PC-3 (cell line): Measurements from ENCODE around the gene NME7. TPM values are rescaled to one million over a fixed set of nuclear protein-coding genes. Genes with fewer than 3 reads are reported as not detected.

Experiments
- ATAC-seq: fragments of 200-7000 bp; cut with Tn5 transposase; 2 replicates; pipeline ENCODE4 v1.9.1; 2020; ENCODE audit warnings: mild to moderate bottlenecking, moderate library complexity
- BruUV-seq: library from RNA; stranded (reverse); fragments of 400-500 nt; replicated peaks from 2 replicates; lab custom pipeline; 2021; lab: Mats Ljungman, UMichigan
- CTCF ChIA-PET: fragments of 300-600 bp; sonication (Branson Sonifier 250); formaldehyde crosslinking; loops from one replicate; lab custom pipeline; 2022; ENCODE audit warnings: antibody characterized with exemption; lab: Charles Lee
- POLR2A ChIA-PET: fragments of 300-600 bp; sonication (Branson Sonifier 250); formaldehyde crosslinking; loops from one replicate; lab custom pipeline; 2022; ENCODE audit warnings: antibody characterized with exemption; ENCODE audit not compliant: unreplicated experiment; lab: Charles Lee
- DNase-seq: peaks from one replicate; pipeline ENCODE4 v3.0.0-alpha.2; 2015
- H2AFZ ChIP-seq: fragments of 300-600 bp; sonication (generic); 2 replicates; pipeline ENCODE4 v1.6.0; 2016; ENCODE audit warnings: antibody characterized with exemption, low read length
- H3F3A ChIP-seq: fragments of 300-600 bp; sonication (generic); one replicate; pipeline ENCODE4 v1.6.0; 2017; ENCODE audit warnings: antibody characterized with exemption, low read length, control low read depth, mild to moderate bottlenecking; ENCODE audit not compliant: unreplicated experiment
- H3K27ac ChIP-seq: fragments of 300-600 bp; sonication (generic); 2 replicates; pipeline ENCODE4 v1.5.1; 2016; ENCODE audit warnings: mild to moderate bottlenecking, low read length
- H3K27me3 ChIP-seq: fragments of 300-600 bp; sonication (generic); 2 replicates; pipeline ENCODE4 v1.6.1; 2016; ENCODE audit warnings: low read length, mixed read lengths
- H3K36me3 ChIP-seq: fragments of 300-600 bp; sonication (generic); 2 replicates; pipeline ENCODE4 v1.6.1; 2016; ENCODE audit warnings: low read depth, mixed run types, low read length, mixed read lengths
- H3K4me1 ChIP-seq: fragments of 300-600 bp; sonication (generic); 2 replicates; pipeline ENCODE4 v1.5.1; 2016; ENCODE audit warnings: low read length; ENCODE audit not compliant: insufficient read depth
- H3K4me2 ChIP-seq: fragments of 300-600 bp; sonication (generic); 2 replicates; pipeline ENCODE4 v1.6.0; 2016; ENCODE audit warnings: low read length
- H3K4me3 ChIP-seq: fragments of 300-600 bp; sonication (generic); 2 replicates; pipeline ENCODE4 v1.5.1; 2016; ENCODE audit warnings: mild to moderate bottlenecking, low read length, mixed read lengths
- H3K79me2 ChIP-seq: fragments of 300-600 bp; sonication (generic); 2 replicates; pipeline ENCODE4 v1.6.1; 2017; ENCODE audit warnings: low read length, mixed read lengths
- H3K9ac ChIP-seq: fragments of 300-600 bp; sonication (generic); 2 replicates; pipeline ENCODE4 v1.6.0; 2016; ENCODE audit warnings: mild to moderate bottlenecking, low read length
- H3K9me2 ChIP-seq: fragments of 300-600 bp; sonication (generic); replicated peaks from 2 replicates; pipeline ENCODE4 v1.6.1; 2016; ENCODE audit warnings: mixed run types, low read length, mixed read lengths
- H3K9me3 ChIP-seq: fragments of 300-600 bp; sonication (generic); 2 replicates; pipeline ENCODE4 v1.6.1; 2016; ENCODE audit warnings: low read length, mixed read lengths
- H4K20me1 ChIP-seq: fragments of 300-600 bp; sonication (generic); 2 replicates; pipeline ENCODE4 v1.6.1; 2016; ENCODE audit warnings: low read length, mixed read lengths
- EZH2 ChIP-seq: fragments of 300-600 bp; sonication (generic); IDR thresholded peaks from one replicate; pipeline ENCODE4 v1.6.1; 2017; ENCODE audit warnings: antibody characterized with exemption, mild to moderate bottlenecking, low read length; ENCODE audit not compliant: unreplicated experiment
- EZH2phosphoT487 ChIP-seq: fragments of 300-600 bp; sonication (generic); IDR thresholded peaks from 2 replicates; pipeline ENCODE4 v1.6.1; 2018; ENCODE audit warnings: mild to moderate bottlenecking, antibody characterized with exemption, low read length, borderline replicate concordance
- intact Hi-C: fragments of 100-400 bp; cut with micrococcal nuclease; formaldehyde crosslinking; loops from 2 replicates; pipeline ENCODE4 v1.9.0; 2023
- total RNA-seq: library from RNA; depleted of rRNA; stranded (reverse); fragments of >200 nt; gene quantifications from 2 replicates; pipeline ENCODE4 v1.2.3, GENCODE V29; 2014
- TF ChIP-seq, protein P1 (sequence below): fragments of 300-600 bp; sonication (generic); conservative IDR thresholded peaks from 2 replicates; pipeline ENCODE4 v1.5.1; 2017; ENCODE audit warnings: antibody characterized with exemption, low read depth, mild to moderate bottlenecking, low read length

Gene NME7
- total RNA-seq, 1 experiment from 2014 or later = 18.9 TPM

GRCh38 chr1:169129109-169129784 lies 238.3 kb downstream of the NME7 start:
- CTCF ChIA-PET = no interaction called here

GRCh38 chr1:169128562-169128961 lies 239.0 kb downstream of the NME7 start:
- no peak overlapping the region for H3K4me3 ChIP-seq
- H3K4me2 ChIP-seq = peak overlapping the region; percentile 45
- H2AFZ ChIP-seq = no peak overlapping the region
- TF ChIP-seq EZH2phosphoT487 = no peak
- no peak for TF ChIP-seq EZH2
- TF ChIP-seq, protein P1, sequence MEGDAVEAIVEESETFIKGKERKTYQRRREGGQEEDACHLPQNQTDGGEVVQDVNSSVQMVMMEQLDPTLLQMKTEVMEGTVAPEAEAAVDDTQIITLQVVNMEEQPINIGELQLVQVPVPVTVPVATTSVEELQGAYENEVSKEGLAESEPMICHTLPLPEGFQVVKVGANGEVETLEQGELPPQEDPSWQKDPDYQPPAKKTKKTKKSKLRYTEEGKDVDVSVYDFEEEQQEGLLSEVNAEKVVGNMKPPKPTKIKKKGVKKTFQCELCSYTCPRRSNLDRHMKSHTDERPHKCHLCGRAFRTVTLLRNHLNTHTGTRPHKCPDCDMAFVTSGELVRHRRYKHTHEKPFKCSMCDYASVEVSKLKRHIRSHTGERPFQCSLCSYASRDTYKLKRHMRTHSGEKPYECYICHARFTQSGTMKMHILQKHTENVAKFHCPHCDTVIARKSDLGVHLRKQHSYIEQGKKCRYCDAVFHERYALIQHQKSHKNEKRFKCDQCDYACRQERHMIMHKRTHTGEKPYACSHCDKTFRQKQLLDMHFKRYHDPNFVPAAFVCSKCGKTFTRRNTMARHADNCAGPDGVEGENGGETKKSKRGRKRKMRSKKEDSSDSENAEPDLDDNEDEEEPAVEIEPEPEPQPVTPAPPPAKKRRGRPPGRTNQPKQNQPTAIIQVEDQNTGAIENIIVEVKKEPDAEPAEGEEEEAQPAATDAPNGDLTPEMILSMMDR = no peak
- H4K20me1 ChIP-seq = no peaks in the 10 kb centered on the region
- no TSS peak for BruUV-seq
- peaks cover 50% of the 10 kb centered on the region for H3K4me1 ChIP-seq
- no peaks in the 10 kb centered on the region for H3F3A ChIP-seq
- POLR2A ChIA-PET = no interaction called here
- peak overlapping the region; percentile 44 for H3K27ac ChIP-seq
- H3K9ac ChIP-seq = no peak overlapping the region
- intact Hi-C loops = no loop called here
- ATAC-seq (no peak; the same call in 1 of the 2 replicates), DNase-seq (peak; percentile 57)
- H3K36me3 ChIP-seq = peaks cover 85% of the 10 kb centered on the region
- H3K27me3 ChIP-seq = no peaks in the 10 kb centered on the region
- peaks cover 43% of the 10 kb centered on the region for H3K79me2 ChIP-seq
- CTCF ChIA-PET = no interaction called here
- H3K9me2 ChIP-seq = no peaks in the 10 kb centered on the region
- no peaks in the 10 kb centered on the region for H3K9me3 ChIP-seq

More at GRCh38 chr1:169129109-169129784, 238.3 kb downstream of the NME7 start:
- TF ChIP-seq, protein P1 = no peak
- TF ChIP-seq EZH2 (no peak), EZH2phosphoT487 (no peak)
- Histone ChIP-seq H3K9me2 (no peaks in the 10 kb centered on the region), H3K4me1 (peaks cover 45% of the 10 kb centered on the region), H3K36me3 (peaks cover 85% of the 10 kb centered on the region), H3K27me3 (no peaks in the 10 kb centered on the region), H3K4me3 (peak overlapping the region; percentile 12), H3K79me2 (peaks cover 39% of the 10 kb centered on the region), H3K9me3 (no peaks in the 10 kb centered on the region), H3K27ac (peak overlapping the region; percentile 44), H3K4me2 (peak overlapping the region; percentile 45), H2AFZ (no peak overlapping the region), H4K20me1 (no peaks in the 10 kb centered on the region), H3K9ac (no peak overlapping the region), H3F3A (no peaks in the 10 kb centered on the region)
- BruUV-seq = no TSS peak
- peak; percentile 84 for ATAC-seq
- DNase-seq = peak; percentile 90
- POLR2A ChIA-PET = no interaction called here
- intact Hi-C loops = loop anchor here (1.0 kb wide), 1 partner anchor 219 kb away; no protein-coding TSS in a partner anchor

- H2AFZ ChIP-seq = no peak overlapping the region
- DNase-seq (no peak), ATAC-seq (no peak)
- no peak overlapping the region for H3K4me3 ChIP-seq
- H3K9me3 ChIP-seq = no peaks in the 10 kb centered on the region
- intact Hi-C loops = no loop called here
- POLR2A ChIA-PET = interaction anchor here (0.6 kb wide), 1 partner anchor 71 kb away, joined by 5 read pairs; no protein-coding TSS in a partner anchor
- H4K20me1 ChIP-seq = no peaks in the 10 kb centered on the region
- H3K79me2 ChIP-seq = peaks cover 53% of the 10 kb centered on the region
- no peaks in the 10 kb centered on the region for H3K27me3 ChIP-seq
- H3K4me1 ChIP-seq = peaks cover 45% of the 10 kb centered on the region
- no peak for TF ChIP-seq EZH2
- TF ChIP-seq, protein P1 = no peak
- no peak for TF ChIP-seq EZH2phosphoT487
- no peak overlapping the region for H3K4me2 ChIP-seq
- no peak overlapping the region for H3K27ac ChIP-seq
- peaks cover 82% of the 10 kb centered on the region for H3K36me3 ChIP-seq
- H3K9ac ChIP-seq = no peak overlapping the region
- no TSS peak for BruUV-seq
- H3F3A ChIP-seq = no peaks in the 10 kb centered on the region
- H3K9me2 ChIP-seq = no peaks in the 10 kb centered on the region
- CTCF ChIA-PET = no interaction called here
These were observed 240.3 kb downstream of the NME7 start for GRCh38 chr1:169127305-169127704.
